GM12873 (cell line): ENCODE measurements around the gene NME7.

ENCODE experiments used
- CTCF ChIP-seq: IDR thresholded peaks from 2 replicates; pipeline ENCODE4 v1.5.1; 2012; ENCODE audit warnings: low read depth, mild to moderate bottlenecking, moderate library complexity, low read length, control low read depth; ENCODE audit not compliant: insufficient read depth; ENCODE audit errors: missing control alignments

Gene NME7

GRCh38 chr1:169130683-169131082 is 236.9 kb downstream of the NME7 start:
- no peak for TF ChIP-seq CTCF

GRCh38 chr1:169129109-169129784 is 238.3 kb downstream of the NME7 start:
- no peak for TF ChIP-seq CTCF

GRCh38 chr1:169128562-169128961 is 239.0 kb downstream of the NME7 start:
- TF ChIP-seq CTCF, result no peak

- no peak for TF ChIP-seq CTCF
Measured at GRCh38 chr1:169127305-169127704, 240.3 kb downstream of the NME7 start.

GRCh38 chr1:169126335-169126734 is 241.3 kb downstream of the NME7 start:
- no peak for TF ChIP-seq CTCF

- TF ChIP-seq CTCF, result no peak
Measured at GRCh38 chr1:169124459-169124858, 243.1 kb downstream of the NME7 start.

- no peak for TF ChIP-seq CTCF
Measured at GRCh38 chr1:169122976-169123375, 244.6 kb downstream of the NME7 start.
